ENCODE results near the gene PCGF1.

PCGF1 gene

GRCh38 chr2:74514368-74515270 is 7.1 kb upstream of the PCGF1 start, which contains the start of gene TLX2:
TLX2 (plus strand) TSS chr2:74514450; CDS start chr2:74514807, 357 bp downstream.
- TF ChIP-seq CTCF (IDR thresholded peaks at IDR 0.05; ENCODE audit: low read depth, low read length, poor library complexity, severe bottlenecking): no peak
- peak; percentile 89 for TF ChIP-seq EZH2phosphoT487 (IDR thresholded peaks at IDR 0.05; ENCODE audit: borderline replicate concordance, low read length)
- no peaks in the 10 kb centered on the region for H3K79me2 ChIP-seq (ENCODE audit: control insufficient read depth, low read length)
- no peaks in the 10 kb centered on the region for H3K36me3 ChIP-seq (ENCODE audit: control insufficient read depth, low read length)
- peak within 1 kb of the TSS; percentile 12; the same call in 1 of the 2 replicates for H3K4me3 ChIP-seq (ENCODE audit: low read length)
- H4K20me1 ChIP-seq (ENCODE audit: control insufficient read depth, insufficient read depth, low read depth, low read length): no peaks in the 10 kb centered on the region
- no peaks in the 10 kb centered on the region for H3K9me3 ChIP-seq (ENCODE audit: control insufficient read depth, insufficient read depth, low read length)
- peaks cover 11% of the 10 kb centered on the region; the same call in 1 of the 2 replicates for H3K4me1 ChIP-seq (ENCODE audit: control insufficient read depth, low read length)
- 0 out of 2 replicates have a peak, but pooled peaks cover under 1% of the 10 kb centered on the region for H3F3A ChIP-seq (ENCODE audit: control insufficient read depth, insufficient read depth)
- H3K9me2 ChIP-seq (replicated peaks; ENCODE audit: control insufficient read depth, low read length): no peaks in the 10 kb centered on the region
- peak within 1 kb of the TSS; percentile 20 for H3K4me2 ChIP-seq (ENCODE audit: low read length)
- H3K27me3 ChIP-seq (ENCODE audit: control insufficient read depth, low read length): peaks cover 52% of the 10 kb centered on the region
- no peak within 1 kb of the TSS for H3K27ac ChIP-seq (ENCODE audit: low read depth, low read length)

GRCh38 chr2:74513605-74514367 is 6.3 kb upstream of the PCGF1 start:
- Histone ChIP-seq H3K79me2 (ENCODE audit: control insufficient read depth, low read length) (no peaks in the 10 kb centered on the region), H3K9me2 (replicated peaks; ENCODE audit: control insufficient read depth, low read length) (no peaks in the 10 kb centered on the region), H3K4me2 (ENCODE audit: low read length) (peak overlapping the region; percentile 20), H3K4me1 (ENCODE audit: control insufficient read depth, low read length) (peaks cover 14% of the 10 kb centered on the region), H3K36me3 (ENCODE audit: control insufficient read depth, low read length) (no peaks in the 10 kb centered on the region), H3K27ac (ENCODE audit: low read depth, low read length) (no peak overlapping the region), H4K20me1 (ENCODE audit: control insufficient read depth, insufficient read depth, low read depth, low read length) (no peaks in the 10 kb centered on the region), H3K4me3 (ENCODE audit: low read length) (peak overlapping the region; percentile 12; the same call in 1 of the 2 replicates), H3K9me3 (ENCODE audit: control insufficient read depth, insufficient read depth, low read length) (no peaks in the 10 kb centered on the region), H3F3A (ENCODE audit: control insufficient read depth, insufficient read depth) (0 out of 2 replicates have a peak, but pooled peaks cover 3% of the 10 kb centered on the region), H3K27me3 (ENCODE audit: control insufficient read depth, low read length) (peaks cover 52% of the 10 kb centered on the region)
- TF ChIP-seq CTCF (IDR thresholded peaks at IDR 0.05; ENCODE audit: low read depth, low read length, poor library complexity, severe bottlenecking) (no peak), EZH2phosphoT487 (IDR thresholded peaks at IDR 0.05; ENCODE audit: borderline replicate concordance, low read length) (no peak; the same call in 1 of the 2 replicates)

DNA sequence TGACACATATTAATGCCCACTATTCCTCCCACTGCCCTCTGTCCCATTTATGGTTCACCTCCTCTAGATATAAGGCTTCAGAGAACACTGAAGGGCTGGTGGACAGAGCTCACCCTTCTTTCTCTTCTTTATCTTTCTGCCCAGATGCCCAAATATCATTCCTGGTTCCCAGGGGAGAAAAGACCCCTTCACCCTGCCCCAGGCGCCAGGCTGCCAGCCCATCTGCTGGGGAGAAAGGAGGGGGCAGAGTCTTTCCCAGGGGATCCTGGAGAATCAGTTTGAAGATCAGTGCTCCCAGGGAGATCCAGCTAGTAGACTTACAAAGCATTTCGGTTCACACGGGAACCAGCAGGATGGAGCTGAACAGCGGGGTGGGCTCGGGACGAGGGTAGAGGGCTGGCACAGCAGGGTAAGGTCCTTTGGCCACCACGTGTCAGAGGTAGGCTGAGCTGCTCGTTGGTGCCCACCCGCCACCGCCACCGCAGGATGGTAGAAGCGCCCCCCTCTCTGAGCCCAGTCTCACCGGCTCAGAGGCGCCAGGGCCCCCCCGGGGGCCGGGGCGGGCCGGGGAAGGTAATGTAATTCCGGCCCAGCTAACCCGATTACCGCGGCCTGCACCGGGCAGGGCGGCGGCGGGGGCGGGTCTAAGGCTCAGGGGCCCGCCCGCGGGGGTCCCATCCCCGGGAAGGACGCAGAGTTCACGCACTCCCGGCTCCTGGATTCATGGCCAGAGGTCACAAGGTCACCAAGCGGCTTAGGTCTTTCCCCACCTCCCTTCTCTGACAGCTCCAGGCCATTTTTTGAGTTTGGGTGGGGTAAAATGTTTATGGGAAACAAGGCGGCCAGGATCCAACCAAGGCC is 5.5 kb upstream of the PCGF1 start:
- Histone ChIP-seq H3K9me2 (replicated peaks; ENCODE audit: control insufficient read depth, low read length) (no peaks in the 10 kb centered on the region), H3K4me2 (ENCODE audit: low read length) (no peak overlapping the region), H3K27ac (ENCODE audit: low read depth, low read length) (no peak overlapping the region), H4K20me1 (ENCODE audit: control insufficient read depth, insufficient read depth, low read depth, low read length) (no peaks in the 10 kb centered on the region), H3K27me3 (ENCODE audit: control insufficient read depth, low read length) (peaks cover 46% of the 10 kb centered on the region), H3K9me3 (ENCODE audit: control insufficient read depth, insufficient read depth, low read length) (no peaks in the 10 kb centered on the region), H3K79me2 (ENCODE audit: control insufficient read depth, low read length) (no peaks in the 10 kb centered on the region), H3K36me3 (ENCODE audit: control insufficient read depth, low read length) (no peaks in the 10 kb centered on the region), H3K4me3 (ENCODE audit: low read length) (no peak overlapping the region), H3F3A (ENCODE audit: control insufficient read depth, insufficient read depth) (0 out of 2 replicates have a peak, but pooled peaks cover 3% of the 10 kb centered on the region), H3K4me1 (ENCODE audit: control insufficient read depth, low read length) (peaks cover 22% of the 10 kb centered on the region)
- TF ChIP-seq EZH2phosphoT487 (IDR thresholded peaks at IDR 0.05; ENCODE audit: borderline replicate concordance, low read length) (no peak), CTCF (IDR thresholded peaks at IDR 0.05; ENCODE audit: low read depth, low read length, poor library complexity, severe bottlenecking) (no peak)
